Upper lobe of left lung (tissue), 6 donors: Measurements from ENCODE around the gene FGF10. TPM values are rescaled to one million over a fixed set of nuclear protein-coding genes. Genes with fewer than 3 reads are reported as not detected.

ENCODE experiments used
- ATAC-seq, 2 donors: fragments of 200-7000 bp; cut with Tn5 transposase; one replicate each; pipeline ENCODE4 v1.9.1; 2022; ENCODE audit warnings: mild to moderate bottlenecking in 2 of 2, moderate library complexity in 2 of 2; ENCODE audit not compliant: low FRiP score in 2 of 2
- DNase-seq, 2 donors: peaks; one replicate each; pipeline ENCODE4 v3.0.0-alpha.2; 2019 to 2020
- H3K27ac ChIP-seq, 4 donors: fragments of 200-600 bp; sonication (generic); one replicate each; pipeline ENCODE4 v1.5.1; 2016 to 2019
- H3K27me3 ChIP-seq, 4 donors: fragments of 200-600 bp; sonication (generic); one replicate each; pipeline ENCODE4 v1.5.1; 2017 to 2019
- H3K36me3 ChIP-seq, 4 donors: fragments of 200-600 bp; sonication (generic); one replicate each; pipeline ENCODE4 v1.5.1; 2016 to 2019
- H3K4me1 ChIP-seq, 4 donors: fragments of 200-600 bp; sonication (generic); one replicate each; pipeline ENCODE4 v1.5.1; 2018 to 2019
- H3K4me3 ChIP-seq, 4 donors: fragments of 200-600 bp; sonication (generic); one replicate each; pipeline ENCODE4 v1.5.1; 2017 to 2019; ENCODE audit warnings: mild to moderate bottlenecking in 2 of 4, moderate library complexity in 1 of 4
- H3K9me3 ChIP-seq, 4 donors: fragments of 200-600 bp; sonication (generic); one replicate each; pipeline ENCODE4 v1.5.1; 2018 to 2019
- EP300 ChIP-seq, 4 donors: sonication (generic); formaldehyde crosslinking; IDR thresholded peaks; one replicate each; pipeline ENCODE4 v1.5.1; 2017; ENCODE audit warnings: antibody characterized with exemption in 4 of 4, control low read depth in 2 of 4
- POLR2A ChIP-seq, 4 donors: fragments of 450-650 bp; IDR thresholded peaks; one replicate each; pipeline ENCODE4 v1.5.1; 2016 to 2017; ENCODE audit warnings: antibody characterized with exemption in 4 of 4, mild to moderate bottlenecking in 2 of 4
- POLR2AphosphoS5 ChIP-seq, 2 donors: sonication (generic); formaldehyde crosslinking; IDR thresholded peaks; one replicate each; pipeline ENCODE4 v1.5.1; 2017; ENCODE audit warnings: antibody characterized with exemption in 2 of 2
- WGBS, 2 donors: methylation state at CpG; one replicate each; pipeline ENCODE4 v1.1.5; 2017 to 2018; 5-methylcytosine and 5-hydroxymethylcytosine counted together
- total RNA-seq, 6 donors: library from RNA; depleted of rRNA in 4 of 6; stranded (reverse); fragments of >200 nt in 4 of 6; gene quantifications; one replicate each; pipeline versions ENCODE4 v1.1.0 to v1.2.1, GENCODE V29; 2016 to 2021
- TF ChIP-seq, protein P1 (sequence below), 6 experiments: fragments of 450-650 bp in 4 of 6; fragments of 200-600 bp in 2 of 6; sonication (generic) in 2 of 6; IDR thresholded peaks; one replicate each; pipeline ENCODE4 v1.5.1; 2016 to 2019; ENCODE audit warnings: antibody characterized with exemption in 6 of 6
- donor health status: DM: no; HTN: no; CAD: no; lungs with moderate emphysema.
- donor health status: DM: no; HTN: yes; CAD: no; lungs with severe emphysema.

FGF10 gene
- total RNA-seq, 6 donors from 2014 or later: 1.1 to 12.6 (median 2.4) TPM

DNA sequence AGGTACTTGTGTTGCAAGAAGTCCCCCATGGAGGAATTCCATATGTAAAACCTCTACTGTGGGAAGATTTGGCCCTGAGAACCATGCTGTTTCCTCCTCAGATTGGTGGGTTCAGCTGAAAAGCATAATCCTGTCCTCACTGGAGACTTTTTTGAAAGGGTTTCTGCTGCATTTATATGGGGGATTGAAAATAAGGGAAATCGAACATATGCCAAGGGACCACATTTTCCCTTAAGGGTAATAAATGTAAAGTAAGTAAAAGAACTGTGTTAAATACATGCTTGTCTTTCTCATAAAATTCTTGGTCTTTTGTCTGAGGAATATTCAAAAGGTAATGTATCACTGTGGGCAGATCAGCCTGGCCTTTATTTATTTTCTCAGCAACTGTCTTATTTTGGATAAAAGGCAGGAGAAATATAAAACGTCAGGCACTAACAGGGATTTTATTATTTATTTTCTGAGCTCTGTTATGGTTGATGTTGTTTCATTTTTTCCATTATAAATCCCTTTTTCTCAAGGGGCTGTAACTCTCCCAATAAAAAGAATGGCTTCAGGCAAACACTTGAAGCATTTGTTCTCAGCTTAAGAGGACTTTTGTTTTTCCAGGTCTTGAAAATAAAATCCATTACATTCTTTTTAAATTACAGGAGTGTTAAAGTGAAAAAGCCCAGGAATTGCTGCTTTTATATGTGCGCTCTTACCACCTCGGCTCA lies 131.4 kb downstream of the FGF10 start:
- H3K36me3 ChIP-seq: no peaks in the 10 kb centered on the region
- no peaks in the 10 kb centered on the region for H3K4me1 ChIP-seq
- 63 to 74% methylated on average over 4 of the region's 4 CpGs for WGBS, 2 donors
- H3K27ac ChIP-seq: no peak overlapping the region
- H3K4me3 ChIP-seq: no peak overlapping the region
- H3K27me3 ChIP-seq: no peaks in the 10 kb centered on the region
- TF ChIP-seq EP300 (IDR thresholded peaks at IDR 0.05) (no peak), POLR2AphosphoS5 (IDR thresholded peaks at IDR 0.05) (no peak)
- ATAC-seq (no peak), DNase-seq (no peak)
- no peaks in the 10 kb centered on the region for H3K9me3 ChIP-seq

DNA sequence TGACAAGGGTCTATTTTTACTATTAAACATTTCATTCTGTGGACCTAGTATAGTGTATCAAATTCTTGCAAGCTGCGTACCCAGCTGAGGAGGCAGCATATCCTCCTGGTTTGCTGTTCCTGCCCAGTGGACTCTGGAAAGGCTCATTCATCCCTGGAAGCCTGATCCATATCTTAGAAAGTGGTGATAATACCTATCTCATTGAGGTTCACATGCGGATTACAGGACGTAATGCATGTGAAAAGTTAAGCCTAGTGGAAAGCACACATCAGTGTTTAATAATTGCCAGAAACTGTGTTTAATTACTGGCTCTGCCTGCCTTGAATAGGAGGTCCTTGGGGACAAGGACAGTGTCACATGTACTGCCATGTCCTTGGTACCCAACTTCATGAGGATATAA lies 132.0 kb downstream of the FGF10 start:
- ATAC-seq (no peak), DNase-seq (no peak)
- no peaks in the 10 kb centered on the region for H3K4me1 ChIP-seq
- no peaks in the 10 kb centered on the region for H3K9me3 ChIP-seq
- H3K4me3 ChIP-seq: no peak overlapping the region
- no peaks in the 10 kb centered on the region for H3K27me3 ChIP-seq
- no peak overlapping the region for H3K27ac ChIP-seq
- TF ChIP-seq, protein P1, sequence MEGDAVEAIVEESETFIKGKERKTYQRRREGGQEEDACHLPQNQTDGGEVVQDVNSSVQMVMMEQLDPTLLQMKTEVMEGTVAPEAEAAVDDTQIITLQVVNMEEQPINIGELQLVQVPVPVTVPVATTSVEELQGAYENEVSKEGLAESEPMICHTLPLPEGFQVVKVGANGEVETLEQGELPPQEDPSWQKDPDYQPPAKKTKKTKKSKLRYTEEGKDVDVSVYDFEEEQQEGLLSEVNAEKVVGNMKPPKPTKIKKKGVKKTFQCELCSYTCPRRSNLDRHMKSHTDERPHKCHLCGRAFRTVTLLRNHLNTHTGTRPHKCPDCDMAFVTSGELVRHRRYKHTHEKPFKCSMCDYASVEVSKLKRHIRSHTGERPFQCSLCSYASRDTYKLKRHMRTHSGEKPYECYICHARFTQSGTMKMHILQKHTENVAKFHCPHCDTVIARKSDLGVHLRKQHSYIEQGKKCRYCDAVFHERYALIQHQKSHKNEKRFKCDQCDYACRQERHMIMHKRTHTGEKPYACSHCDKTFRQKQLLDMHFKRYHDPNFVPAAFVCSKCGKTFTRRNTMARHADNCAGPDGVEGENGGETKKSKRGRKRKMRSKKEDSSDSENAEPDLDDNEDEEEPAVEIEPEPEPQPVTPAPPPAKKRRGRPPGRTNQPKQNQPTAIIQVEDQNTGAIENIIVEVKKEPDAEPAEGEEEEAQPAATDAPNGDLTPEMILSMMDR (IDR thresholded peaks at IDR 0.05): no peak
- TF ChIP-seq POLR2AphosphoS5 (IDR thresholded peaks at IDR 0.05) (no peak), POLR2A (IDR thresholded peaks at IDR 0.05) (no peak), EP300 (IDR thresholded peaks at IDR 0.05) (no peak)
- 82 to 86% methylated on average over 3 of the region's 3 CpGs for WGBS, 2 donors
- no peaks in the 10 kb centered on the region for H3K36me3 ChIP-seq
